GM18951 (cell line): ENCODE measurements around the gene OPCML.

Experiments used
- POLR2A ChIP-seq: IDR thresholded peaks from 4 replicates; pipeline ENCODE4 v1.6.1; 2011; ENCODE audit warnings: mild to moderate bottlenecking; ENCODE audit not compliant: insufficient read length, insufficient read depth; ENCODE audit errors: extremely low read depth
- in situ Hi-C: fragments of 300-500 bp; cut with MboI; formaldehyde crosslinking; loops from one replicate; pipeline ENCODE4 v1.12.0; 2022; ENCODE audit warnings: low sequenced_read_pairs, mixed read lengths, inconsistent platforms; ENCODE audit not compliant: unreplicated experiment

The OPCML gene

GRCh38 chr11:132601875-132602274, 930.4 kb downstream of the OPCML start:
- TF ChIP-seq POLR2A: no peak
- in situ Hi-C loops: no loop called here

- in situ Hi-C loops: no loop called here
- TF ChIP-seq POLR2A: no peak
Measured at GRCh38 chr11:132595711-132596134, 936.6 kb downstream of the OPCML start.

GRCh38 chr11:132595246-132595645, 937.1 kb downstream of the OPCML start:
- TF ChIP-seq POLR2A: no peak
- in situ Hi-C loops: no loop called here

GRCh38 chr11:132590986-132591385, 941.3 kb downstream of the OPCML start:
- in situ Hi-C loops: no loop called here
- TF ChIP-seq POLR2A: no peak

- in situ Hi-C loops: no loop called here
Measured at GRCh38 chr11:132590554-132590953, 941.7 kb downstream of the OPCML start.

GRCh38 chr11:132589791-132590190, 942.5 kb downstream of the OPCML start:
- no peak for TF ChIP-seq POLR2A
- in situ Hi-C loops: no loop called here

More at GRCh38 chr11:132590554-132590953, 941.7 kb downstream of the OPCML start:
- no peak for TF ChIP-seq POLR2A

- no peak for TF ChIP-seq POLR2A
- in situ Hi-C loops: no loop called here
Measured at GRCh38 chr11:132588366-132588765, 943.9 kb downstream of the OPCML start.

- no peak for TF ChIP-seq POLR2A
- in situ Hi-C loops: no loop called here
Measured at GRCh38 chr11:132587716-132588115, 944.6 kb downstream of the OPCML start.

- TF ChIP-seq POLR2A: no peak
- in situ Hi-C loops: no loop called here
Measured at GRCh38 chr11:132586801-132587200, 945.5 kb downstream of the OPCML start.

GRCh38 chr11:132579634-132580327, 952.5 kb downstream of the OPCML start:
- TF ChIP-seq POLR2A: no peak
- in situ Hi-C loops: no loop called here

GRCh38 chr11:132579136-132579535, 953.2 kb downstream of the OPCML start:
- no peak for TF ChIP-seq POLR2A
- in situ Hi-C loops: no loop called here

- no peak for TF ChIP-seq POLR2A
- in situ Hi-C loops: no loop called here
Measured at GRCh38 chr11:132578580-132578979, 953.7 kb downstream of the OPCML start.

GRCh38 chr11:132576706-132577105, 955.6 kb downstream of the OPCML start:
- no peak for TF ChIP-seq POLR2A
- in situ Hi-C loops: no loop called here

- no peak for TF ChIP-seq POLR2A
- in situ Hi-C loops: no loop called here
Measured at GRCh38 chr11:132564091-132564885, 968.0 kb downstream of the OPCML start.
